Measurements from ENCODE around the gene MYMK.

MYMK gene

GRCh38 chr9:133472753-133473378 is 51.9 kb downstream of the MYMK start:
- H3K36me3 ChIP-seq (ENCODE audit: insufficient read depth, low read depth, low read length): peaks cover 23% of the 10 kb centered on the region; the same call in 1 of the 2 replicates

GRCh38 chr9:133472277-133472645 is 52.5 kb downstream of the MYMK start:
- Histone ChIP-seq H3K4me3 (ENCODE audit: low read length) (no peak overlapping the region), H3K4me1 (ENCODE audit: insufficient read depth, low read length) (no peaks in the 10 kb centered on the region), H3K27me3 (ENCODE audit: insufficient read depth, low read length) (no peaks in the 10 kb centered on the region), H3K9ac (ENCODE audit: low read depth, low read length) (no peak overlapping the region), H3K27ac (ENCODE audit: low read length) (no peak overlapping the region), H3K9me3 (ENCODE audit: insufficient read depth, low read depth, low read length) (no peaks in the 10 kb centered on the region), H3K36me3 (ENCODE audit: insufficient read depth, low read depth, low read length) (peaks cover 23% of the 10 kb centered on the region; the same call in 1 of the 2 replicates)

More at GRCh38 chr9:133472753-133473378, 51.9 kb downstream of the MYMK start:
- H3K4me1 ChIP-seq (ENCODE audit: insufficient read depth, low read length): peaks cover 1% of the 10 kb centered on the region; the same call in 1 of the 2 replicates
- no peak overlapping the region for H3K9ac ChIP-seq (ENCODE audit: low read depth, low read length)
- H3K4me3 ChIP-seq (ENCODE audit: low read length): no peak overlapping the region
- no peaks in the 10 kb centered on the region for H3K27me3 ChIP-seq (ENCODE audit: insufficient read depth, low read length)
- H3K27ac ChIP-seq (ENCODE audit: low read length): no peak overlapping the region
- H3K9me3 ChIP-seq (ENCODE audit: insufficient read depth, low read depth, low read length): no peaks in the 10 kb centered on the region

GRCh38 chr9:133471551-133472276 is 53.0 kb downstream of the MYMK start:
- H3K9ac ChIP-seq (ENCODE audit: low read depth, low read length): no peak overlapping the region
- H3K36me3 ChIP-seq (ENCODE audit: insufficient read depth, low read depth, low read length): peaks cover 21% of the 10 kb centered on the region; the same call in 1 of the 2 replicates
- H3K4me3 ChIP-seq (ENCODE audit: low read length): no peak overlapping the region
- no peaks in the 10 kb centered on the region for H3K9me3 ChIP-seq (ENCODE audit: insufficient read depth, low read depth, low read length)
- no peaks in the 10 kb centered on the region for H3K27me3 ChIP-seq (ENCODE audit: insufficient read depth, low read length)
- no peaks in the 10 kb centered on the region for H3K4me1 ChIP-seq (ENCODE audit: insufficient read depth, low read length)
- no peak overlapping the region for H3K27ac ChIP-seq (ENCODE audit: low read length)

GRCh38 chr9:133470988-133471387 is 53.8 kb downstream of the MYMK start:
- no peak overlapping the region for H3K27ac ChIP-seq (ENCODE audit: low read length)
- peaks cover 20% of the 10 kb centered on the region; the same call in 1 of the 2 replicates for H3K36me3 ChIP-seq (ENCODE audit: insufficient read depth, low read depth, low read length)
- no peak overlapping the region for H3K4me3 ChIP-seq (ENCODE audit: low read length)
- H3K4me1 ChIP-seq (ENCODE audit: insufficient read depth, low read length): no peaks in the 10 kb centered on the region
- no peaks in the 10 kb centered on the region for H3K27me3 ChIP-seq (ENCODE audit: insufficient read depth, low read length)
- H3K9ac ChIP-seq (ENCODE audit: low read depth, low read length): no peak overlapping the region
- no peaks in the 10 kb centered on the region for H3K9me3 ChIP-seq (ENCODE audit: insufficient read depth, low read depth, low read length)

- no peaks in the 10 kb centered on the region for H3K4me1 ChIP-seq (ENCODE audit: insufficient read depth, low read length)
- peaks cover 20% of the 10 kb centered on the region for H3K36me3 ChIP-seq (ENCODE audit: insufficient read depth, low read depth, low read length)
- no peaks in the 10 kb centered on the region for H3K9me3 ChIP-seq (ENCODE audit: insufficient read depth, low read depth, low read length)
- H3K9ac ChIP-seq (ENCODE audit: low read depth, low read length): no peak overlapping the region
- no peaks in the 10 kb centered on the region for H3K27me3 ChIP-seq (ENCODE audit: insufficient read depth, low read length)
- no peak overlapping the region for H3K27ac ChIP-seq (ENCODE audit: low read length)
- no peak overlapping the region for H3K4me3 ChIP-seq (ENCODE audit: low read length)
Observed at GRCh38 chr9:133470427-133470924, 54.3 kb downstream of the MYMK start.

- no peaks in the 10 kb centered on the region for H3K27me3 ChIP-seq (ENCODE audit: insufficient read depth, low read length)
- H3K9ac ChIP-seq (ENCODE audit: low read depth, low read length): no peak overlapping the region
- H3K27ac ChIP-seq (ENCODE audit: low read length): no peak overlapping the region
- H3K9me3 ChIP-seq (ENCODE audit: insufficient read depth, low read depth, low read length): no peaks in the 10 kb centered on the region
- no peak overlapping the region for H3K4me3 ChIP-seq (ENCODE audit: low read length)
- peaks cover 13% of the 10 kb centered on the region for H3K36me3 ChIP-seq (ENCODE audit: insufficient read depth, low read depth, low read length)
- H3K4me1 ChIP-seq (ENCODE audit: insufficient read depth, low read length): no peaks in the 10 kb centered on the region
Observed at GRCh38 chr9:133468777-133469421, 55.9 kb downstream of the MYMK start.

- H3K27me3 ChIP-seq (ENCODE audit: insufficient read depth, low read length): no peaks in the 10 kb centered on the region
- H3K36me3 ChIP-seq (ENCODE audit: insufficient read depth, low read depth, low read length): peaks cover 9% of the 10 kb centered on the region
- H3K4me1 ChIP-seq (ENCODE audit: insufficient read depth, low read length): no peaks in the 10 kb centered on the region
- H3K9me3 ChIP-seq (ENCODE audit: insufficient read depth, low read depth, low read length): no peaks in the 10 kb centered on the region
- no peak overlapping the region for H3K4me3 ChIP-seq (ENCODE audit: low read length)
- no peak overlapping the region for H3K9ac ChIP-seq (ENCODE audit: low read depth, low read length)
- H3K27ac ChIP-seq (ENCODE audit: low read length): no peak overlapping the region
Observed at GRCh38 chr9:133468374-133468773, 56.4 kb downstream of the MYMK start.

- peaks cover 9% of the 10 kb centered on the region for H3K36me3 ChIP-seq (ENCODE audit: insufficient read depth, low read depth, low read length)
- H3K4me3 ChIP-seq (ENCODE audit: low read length): no peak overlapping the region
Observed at GRCh38 chr9:133467101-133467500, 57.7 kb downstream of the MYMK start.

GRCh38 chr9:133465984-133466383 is 58.8 kb downstream of the MYMK start:
- H3K27ac ChIP-seq (ENCODE audit: low read length): no peak overlapping the region
- peaks cover 3% of the 10 kb centered on the region for H3K4me1 ChIP-seq (ENCODE audit: insufficient read depth, low read length)
- no peaks in the 10 kb centered on the region for H3K9me3 ChIP-seq (ENCODE audit: insufficient read depth, low read depth, low read length)
- H3K4me3 ChIP-seq (ENCODE audit: low read length): no peak overlapping the region
- H3K27me3 ChIP-seq (ENCODE audit: insufficient read depth, low read length): no peaks in the 10 kb centered on the region
- peaks cover 9% of the 10 kb centered on the region for H3K36me3 ChIP-seq (ENCODE audit: insufficient read depth, low read depth, low read length)
- no peak overlapping the region for H3K9ac ChIP-seq (ENCODE audit: low read depth, low read length)

More at GRCh38 chr9:133467101-133467500, 57.7 kb downstream of the MYMK start:
- Histone ChIP-seq H3K9me3 (ENCODE audit: insufficient read depth, low read depth, low read length) (no peaks in the 10 kb centered on the region), H3K27ac (ENCODE audit: low read length) (no peak overlapping the region), H3K4me1 (ENCODE audit: insufficient read depth, low read length) (no peaks in the 10 kb centered on the region), H3K9ac (ENCODE audit: low read depth, low read length) (no peak overlapping the region), H3K27me3 (ENCODE audit: insufficient read depth, low read length) (no peaks in the 10 kb centered on the region)

- H3K27ac ChIP-seq (ENCODE audit: low read length): no peak overlapping the region
- no peaks in the 10 kb centered on the region for H3K9me3 ChIP-seq (ENCODE audit: insufficient read depth, low read depth, low read length)
- H3K9ac ChIP-seq (ENCODE audit: low read depth, low read length): no peak overlapping the region
- H3K27me3 ChIP-seq (ENCODE audit: insufficient read depth, low read length): no peaks in the 10 kb centered on the region
- H3K36me3 ChIP-seq (ENCODE audit: insufficient read depth, low read depth, low read length): peaks cover 9% of the 10 kb centered on the region
- no peak overlapping the region for H3K4me3 ChIP-seq (ENCODE audit: low read length)
- peaks cover 7% of the 10 kb centered on the region for H3K4me1 ChIP-seq (ENCODE audit: insufficient read depth, low read length)
Observed at GRCh38 chr9:133464638-133465037, 60.1 kb downstream of the MYMK start.
